Measurements from ENCODE around the gene GPAT3. TPM values are rescaled to one million over a fixed set of nuclear protein-coding genes. Genes with fewer than 3 reads are reported as not detected.
A peak's percentile ranks its signal among the peaks of the same experiment; 100 is the strongest.

Gene GPAT3
- total and polyA plus RNA-seq, 2 experiments from 2014 or later: 1.2 to 2.0 TPM

DNA sequence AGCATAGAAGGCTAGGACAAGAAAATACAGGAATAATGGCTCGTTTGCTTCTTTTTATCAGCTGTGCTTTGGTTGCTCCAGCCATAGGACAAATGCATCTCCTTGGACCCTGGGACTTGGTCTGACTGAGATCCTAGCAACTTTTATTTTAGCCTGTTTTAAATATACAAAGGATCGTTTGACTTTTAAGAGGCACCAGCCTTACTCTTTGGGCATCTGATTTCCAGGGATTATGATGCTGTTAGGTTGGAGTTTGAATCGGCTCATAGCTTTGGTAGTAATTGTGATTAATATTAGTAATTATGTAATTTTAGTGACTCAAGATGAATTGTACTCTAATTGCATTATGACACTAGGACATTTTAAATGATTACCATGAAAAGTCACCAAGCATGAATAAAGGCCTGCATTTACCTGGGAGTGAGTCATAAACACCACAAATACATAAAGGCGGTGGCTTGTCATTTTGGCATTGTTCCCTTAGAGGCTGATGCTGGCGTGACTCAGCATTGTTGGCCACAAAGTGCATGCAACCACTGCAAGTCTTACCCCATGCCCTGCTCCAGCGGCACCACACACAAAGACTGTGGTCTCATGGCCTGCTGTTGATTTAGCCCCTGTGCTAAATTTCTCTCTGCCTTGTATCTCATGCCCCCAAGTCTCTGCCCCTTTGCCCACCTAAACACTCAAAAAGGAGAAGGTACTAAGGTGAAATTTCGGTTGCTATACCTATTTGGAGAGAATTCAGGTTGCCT lies 12.4 kb downstream of the GPAT3 start:
- H3K27me3 Mint-ChIP-seq (ENCODE audit: insufficient read depth, low read depth, poor library complexity): no peaks in the 10 kb centered on the region
- no peaks in the 10 kb centered on the region for H3K4me1 Mint-ChIP-seq
- Histone ChIP-seq H3K4me2 (no peak overlapping the region), H2AFZ (peak overlapping the region; percentile 96), H3K79me2 (replicated peaks; ENCODE audit: insufficient read depth) (no peaks in the 10 kb centered on the region), H3K4me3 (no peak overlapping the region), H3K27ac (ENCODE audit: low read depth) (no peak overlapping the region), H3K4me1 (ENCODE audit: insufficient read depth) (peaks cover 5% of the 10 kb centered on the region; the same call in 1 of the 2 replicates), H3K9me2 (ENCODE audit: insufficient read depth) (no peaks in the 10 kb centered on the region), H3K36me3 (ENCODE audit: insufficient read depth) (no peaks in the 10 kb centered on the region), H3K27me3 (ENCODE audit: insufficient read depth) (no peaks in the 10 kb centered on the region), H4K20me1 (replicated peaks; ENCODE audit: insufficient read depth) (no peaks in the 10 kb centered on the region), H3F3A (replicated peaks; ENCODE audit: low read depth) (no peaks in the 10 kb centered on the region)
- DNase-seq (ENCODE audit: low spot score): peak; percentile 19
- H3K36me3 Mint-ChIP-seq (ENCODE audit: low read depth): no peaks in the 10 kb centered on the region
- peak; percentile 49 for ATAC-seq
- H3K27ac Mint-ChIP-seq: peak overlapping the region; percentile 95
- H3K4me3 Mint-ChIP-seq: no peak overlapping the region
- TF ChIP-seq EZH2 (IDR thresholded peaks at IDR 0.05; ENCODE audit: low read depth, unreplicated experiment) (no peak), JUNB (IDR thresholded peaks at IDR 0.05; ENCODE audit: unreplicated experiment) (no peak), NANOG (IDR thresholded peaks at IDR 0.05; ENCODE audit: borderline replicate concordance) (no peak), ZNF114 (CRISPR knock-in tag; IDR thresholded peaks at IDR 0.05) (no peak), STAT1 (IDR thresholded peaks at IDR 0.05; ENCODE audit: unreplicated experiment) (no peak), POLR2AphosphoS5 (IDR thresholded peaks at IDR 0.05; ENCODE audit: low read depth) (no peak), EZH2phosphoT487 (IDR thresholded peaks at IDR 0.05; ENCODE audit: unreplicated experiment) (no peak), CREB1 (CRISPR knock-in tag; IDR thresholded peaks at IDR 0.05; ENCODE audit: low read depth) (no peak), ZNF331 (CRISPR knock-in tag; IDR thresholded peaks at IDR 0.05; ENCODE audit: low read depth) (no peak)
- TF ChIP-seq, protein P1, sequence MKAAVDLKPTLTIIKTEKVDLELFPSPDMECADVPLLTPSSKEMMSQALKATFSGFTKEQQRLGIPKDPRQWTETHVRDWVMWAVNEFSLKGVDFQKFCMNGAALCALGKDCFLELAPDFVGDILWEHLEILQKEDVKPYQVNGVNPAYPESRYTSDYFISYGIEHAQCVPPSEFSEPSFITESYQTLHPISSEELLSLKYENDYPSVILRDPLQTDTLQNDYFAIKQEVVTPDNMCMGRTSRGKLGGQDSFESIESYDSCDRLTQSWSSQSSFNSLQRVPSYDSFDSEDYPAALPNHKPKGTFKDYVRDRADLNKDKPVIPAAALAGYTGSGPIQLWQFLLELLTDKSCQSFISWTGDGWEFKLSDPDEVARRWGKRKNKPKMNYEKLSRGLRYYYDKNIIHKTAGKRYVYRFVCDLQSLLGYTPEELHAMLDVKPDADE (IDR thresholded peaks at IDR 0.05): no peak
- TF ChIP-seq, protein P2, sequence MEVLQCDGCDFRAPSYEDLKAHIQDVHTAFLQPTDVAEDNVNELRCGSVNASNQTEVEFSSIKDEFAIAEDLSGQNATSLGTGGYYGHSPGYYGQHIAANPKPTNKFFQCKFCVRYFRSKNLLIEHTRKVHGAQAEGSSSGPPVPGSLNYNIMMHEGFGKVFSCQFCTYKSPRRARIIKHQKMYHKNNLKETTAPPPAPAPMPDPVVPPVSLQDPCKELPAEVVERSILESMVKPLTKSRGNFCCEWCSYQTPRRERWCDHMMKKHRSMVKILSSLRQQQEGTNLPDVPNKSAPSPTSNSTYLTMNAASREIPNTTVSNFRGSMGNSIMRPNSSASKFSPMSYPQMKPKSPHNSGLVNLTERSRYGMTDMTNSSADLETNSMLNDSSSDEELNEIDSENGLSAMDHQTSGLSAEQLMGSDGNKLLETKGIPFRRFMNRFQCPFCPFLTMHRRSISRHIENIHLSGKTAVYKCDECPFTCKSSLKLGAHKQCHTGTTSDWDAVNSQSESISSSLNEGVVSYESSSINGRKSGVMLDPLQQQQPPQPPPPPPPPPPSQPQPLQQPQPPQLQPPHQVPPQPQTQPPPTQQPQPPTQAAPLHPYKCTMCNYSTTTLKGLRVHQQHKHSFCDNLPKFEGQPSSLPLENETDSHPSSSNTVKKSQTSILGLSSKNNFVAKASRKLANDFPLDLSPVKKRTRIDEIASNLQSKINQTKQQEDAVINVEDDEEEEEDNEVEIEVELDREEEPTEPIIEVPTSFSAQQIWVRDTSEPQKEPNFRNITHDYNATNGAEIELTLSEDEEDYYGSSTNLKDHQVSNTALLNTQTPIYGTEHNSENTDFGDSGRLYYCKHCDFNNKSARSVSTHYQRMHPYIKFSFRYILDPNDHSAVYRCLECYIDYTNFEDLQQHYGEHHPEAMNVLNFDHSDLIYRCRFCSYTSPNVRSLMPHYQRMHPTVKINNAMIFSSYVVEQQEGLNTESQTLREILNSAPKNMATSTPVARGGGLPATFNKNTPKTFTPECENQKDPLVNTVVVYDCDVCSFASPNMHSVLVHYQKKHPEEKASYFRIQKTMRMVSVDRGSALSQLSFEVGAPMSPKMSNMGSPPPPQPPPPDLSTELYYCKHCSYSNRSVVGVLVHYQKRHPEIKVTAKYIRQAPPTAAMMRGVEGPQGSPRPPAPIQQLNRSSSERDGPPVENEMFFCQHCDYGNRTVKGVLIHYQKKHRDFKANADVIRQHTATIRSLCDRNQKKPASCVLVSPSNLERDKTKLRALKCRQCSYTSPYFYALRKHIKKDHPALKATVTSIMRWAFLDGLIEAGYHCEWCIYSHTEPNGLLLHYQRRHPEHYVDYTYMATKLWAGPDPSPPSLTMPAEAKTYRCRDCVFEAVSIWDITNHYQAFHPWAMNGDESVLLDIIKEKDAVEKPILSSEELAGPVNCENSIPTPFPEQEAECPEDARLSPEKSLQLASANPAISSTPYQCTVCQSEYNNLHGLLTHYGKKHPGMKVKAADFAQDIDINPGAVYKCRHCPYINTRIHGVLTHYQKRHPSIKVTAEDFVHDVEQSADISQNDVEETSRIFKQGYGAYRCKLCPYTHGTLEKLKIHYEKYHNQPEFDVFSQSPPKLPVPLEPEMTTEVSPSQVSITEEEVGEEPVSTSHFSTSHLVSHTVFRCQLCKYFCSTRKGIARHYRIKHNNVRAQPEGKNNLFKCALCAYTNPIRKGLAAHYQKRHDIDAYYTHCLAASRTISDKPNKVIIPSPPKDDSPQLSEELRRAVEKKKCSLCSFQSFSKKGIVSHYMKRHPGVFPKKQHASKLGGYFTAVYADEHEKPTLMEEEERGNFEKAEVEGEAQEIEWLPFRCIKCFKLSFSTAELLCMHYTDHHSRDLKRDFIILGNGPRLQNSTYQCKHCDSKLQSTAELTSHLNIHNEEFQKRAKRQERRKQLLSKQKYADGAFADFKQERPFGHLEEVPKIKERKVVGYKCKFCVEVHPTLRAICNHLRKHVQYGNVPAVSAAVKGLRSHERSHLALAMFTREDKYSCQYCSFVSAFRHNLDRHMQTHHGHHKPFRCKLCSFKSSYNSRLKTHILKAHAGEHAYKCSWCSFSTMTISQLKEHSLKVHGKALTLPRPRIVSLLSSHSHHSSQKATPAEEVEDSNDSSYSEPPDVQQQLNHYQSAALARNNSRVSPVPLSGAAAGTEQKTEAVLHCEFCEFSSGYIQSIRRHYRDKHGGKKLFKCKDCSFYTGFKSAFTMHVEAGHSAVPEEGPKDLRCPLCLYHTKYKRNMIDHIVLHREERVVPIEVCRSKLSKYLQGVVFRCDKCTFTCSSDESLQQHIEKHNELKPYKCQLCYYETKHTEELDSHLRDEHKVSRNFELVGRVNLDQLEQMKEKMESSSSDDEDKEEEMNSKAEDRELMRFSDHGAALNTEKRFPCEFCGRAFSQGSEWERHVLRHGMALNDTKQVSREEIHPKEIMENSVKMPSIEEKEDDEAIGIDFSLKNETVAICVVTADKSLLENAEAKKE (CRISPR knock-in tag; IDR thresholded peaks at IDR 0.05): no peak
- TF ChIP-seq, protein P3, sequence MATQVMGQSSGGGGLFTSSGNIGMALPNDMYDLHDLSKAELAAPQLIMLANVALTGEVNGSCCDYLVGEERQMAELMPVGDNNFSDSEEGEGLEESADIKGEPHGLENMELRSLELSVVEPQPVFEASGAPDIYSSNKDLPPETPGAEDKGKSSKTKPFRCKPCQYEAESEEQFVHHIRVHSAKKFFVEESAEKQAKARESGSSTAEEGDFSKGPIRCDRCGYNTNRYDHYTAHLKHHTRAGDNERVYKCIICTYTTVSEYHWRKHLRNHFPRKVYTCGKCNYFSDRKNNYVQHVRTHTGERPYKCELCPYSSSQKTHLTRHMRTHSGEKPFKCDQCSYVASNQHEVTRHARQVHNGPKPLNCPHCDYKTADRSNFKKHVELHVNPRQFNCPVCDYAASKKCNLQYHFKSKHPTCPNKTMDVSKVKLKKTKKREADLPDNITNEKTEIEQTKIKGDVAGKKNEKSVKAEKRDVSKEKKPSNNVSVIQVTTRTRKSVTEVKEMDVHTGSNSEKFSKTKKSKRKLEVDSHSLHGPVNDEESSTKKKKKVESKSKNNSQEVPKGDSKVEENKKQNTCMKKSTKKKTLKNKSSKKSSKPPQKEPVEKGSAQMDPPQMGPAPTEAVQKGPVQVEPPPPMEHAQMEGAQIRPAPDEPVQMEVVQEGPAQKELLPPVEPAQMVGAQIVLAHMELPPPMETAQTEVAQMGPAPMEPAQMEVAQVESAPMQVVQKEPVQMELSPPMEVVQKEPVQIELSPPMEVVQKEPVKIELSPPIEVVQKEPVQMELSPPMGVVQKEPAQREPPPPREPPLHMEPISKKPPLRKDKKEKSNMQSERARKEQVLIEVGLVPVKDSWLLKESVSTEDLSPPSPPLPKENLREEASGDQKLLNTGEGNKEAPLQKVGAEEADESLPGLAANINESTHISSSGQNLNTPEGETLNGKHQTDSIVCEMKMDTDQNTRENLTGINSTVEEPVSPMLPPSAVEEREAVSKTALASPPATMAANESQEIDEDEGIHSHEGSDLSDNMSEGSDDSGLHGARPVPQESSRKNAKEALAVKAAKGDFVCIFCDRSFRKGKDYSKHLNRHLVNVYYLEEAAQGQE (IDR thresholded peaks at IDR 0.05; ENCODE audit: unreplicated experiment): no peak
- TF ChIP-seq, protein P4, sequence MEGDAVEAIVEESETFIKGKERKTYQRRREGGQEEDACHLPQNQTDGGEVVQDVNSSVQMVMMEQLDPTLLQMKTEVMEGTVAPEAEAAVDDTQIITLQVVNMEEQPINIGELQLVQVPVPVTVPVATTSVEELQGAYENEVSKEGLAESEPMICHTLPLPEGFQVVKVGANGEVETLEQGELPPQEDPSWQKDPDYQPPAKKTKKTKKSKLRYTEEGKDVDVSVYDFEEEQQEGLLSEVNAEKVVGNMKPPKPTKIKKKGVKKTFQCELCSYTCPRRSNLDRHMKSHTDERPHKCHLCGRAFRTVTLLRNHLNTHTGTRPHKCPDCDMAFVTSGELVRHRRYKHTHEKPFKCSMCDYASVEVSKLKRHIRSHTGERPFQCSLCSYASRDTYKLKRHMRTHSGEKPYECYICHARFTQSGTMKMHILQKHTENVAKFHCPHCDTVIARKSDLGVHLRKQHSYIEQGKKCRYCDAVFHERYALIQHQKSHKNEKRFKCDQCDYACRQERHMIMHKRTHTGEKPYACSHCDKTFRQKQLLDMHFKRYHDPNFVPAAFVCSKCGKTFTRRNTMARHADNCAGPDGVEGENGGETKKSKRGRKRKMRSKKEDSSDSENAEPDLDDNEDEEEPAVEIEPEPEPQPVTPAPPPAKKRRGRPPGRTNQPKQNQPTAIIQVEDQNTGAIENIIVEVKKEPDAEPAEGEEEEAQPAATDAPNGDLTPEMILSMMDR (conservative IDR thresholded peaks at IDR 0.05; ENCODE audit: low read depth in 2 of 2): no peak
- H3K9me3 Mint-ChIP-seq: no peaks in the 10 kb centered on the region

Measured in GM23338 (cell line).